HEK293 (cell line): Measurements from ENCODE around the gene IKZF1.

ENCODE experiments used
- TRIM28 ChIP-seq: IDR thresholded peaks from 2 replicates; pipeline ENCODE4 v1.6.1; 2011; ENCODE audit warnings: low read length, control low read depth, borderline replicate concordance
- ZFP41 ChIP-seq: fragments of 450-650 bp; formaldehyde crosslinking; IDR thresholded peaks from 2 replicates; pipeline ENCODE4 v1.5.1; 2016; ENCODE audit warnings: missing biosample characterization, missing genetic modification characterization, borderline replicate concordance
- ZNF16 ChIP-seq: fragments of 450-650 bp; formaldehyde crosslinking; IDR thresholded peaks from 2 replicates; pipeline ENCODE4 v1.5.1; 2016; ENCODE audit warnings: low read depth, missing biosample characterization, missing genetic modification characterization
- ZNF239 ChIP-seq: fragments of 450-650 bp; formaldehyde crosslinking; IDR thresholded peaks from 2 replicates; pipeline ENCODE4 v1.5.1; 2016; ENCODE audit warnings: missing biosample characterization, missing genetic modification characterization
- ZNF785 ChIP-seq: fragments of 450-650 bp; formaldehyde crosslinking; IDR thresholded peaks from 2 replicates; pipeline ENCODE4 v1.5.1; 2016; ENCODE audit warnings: missing biosample characterization, missing genetic modification characterization
- TF ChIP-seq, protein P1 (sequence below): fragments of 450-650 bp; formaldehyde crosslinking; IDR thresholded peaks from 2 replicates; pipeline ENCODE4 v1.5.1; 2016; ENCODE audit warnings: missing biosample characterization, missing genetic modification characterization

DNA sequence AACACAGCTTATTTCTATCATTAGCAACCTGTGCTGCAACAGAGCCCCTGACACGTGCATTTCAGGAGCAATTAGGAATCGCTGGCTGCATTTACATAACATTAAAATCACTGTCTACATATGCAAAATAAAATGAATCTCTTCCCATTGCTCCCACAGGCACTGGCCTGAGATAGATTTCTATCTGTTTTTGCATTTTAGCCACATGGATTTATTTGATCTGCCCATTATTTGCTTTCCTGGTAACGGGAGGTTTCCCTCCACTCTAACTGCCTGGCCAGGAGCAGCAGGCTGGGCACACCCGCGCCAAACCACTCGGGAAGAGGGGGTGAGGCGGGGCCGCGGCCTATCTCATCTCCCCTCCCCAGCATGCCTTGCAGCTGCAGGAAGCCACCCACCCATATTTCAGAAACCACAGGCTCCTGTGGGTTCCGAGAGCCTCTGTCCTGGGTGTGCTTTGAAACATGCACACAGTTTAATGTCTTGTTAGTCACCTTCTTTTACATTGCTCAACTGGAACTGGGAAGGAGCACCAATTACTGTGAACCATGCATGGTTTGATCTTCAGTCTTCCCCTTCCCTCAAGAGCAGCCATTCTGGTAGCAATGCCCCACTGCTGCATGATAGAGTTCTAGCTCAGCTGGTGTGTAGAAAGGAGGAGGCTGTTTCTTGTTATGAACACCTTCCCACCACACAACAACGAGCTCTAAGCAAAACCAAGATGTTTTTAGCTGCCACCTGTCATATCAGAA, 37.7 kb upstream of the IKZF1 start:
- no peak for TF ChIP-seq TRIM28
- TF ChIP-seq ZNF785 = no peak
- TF ChIP-seq, protein P1, sequence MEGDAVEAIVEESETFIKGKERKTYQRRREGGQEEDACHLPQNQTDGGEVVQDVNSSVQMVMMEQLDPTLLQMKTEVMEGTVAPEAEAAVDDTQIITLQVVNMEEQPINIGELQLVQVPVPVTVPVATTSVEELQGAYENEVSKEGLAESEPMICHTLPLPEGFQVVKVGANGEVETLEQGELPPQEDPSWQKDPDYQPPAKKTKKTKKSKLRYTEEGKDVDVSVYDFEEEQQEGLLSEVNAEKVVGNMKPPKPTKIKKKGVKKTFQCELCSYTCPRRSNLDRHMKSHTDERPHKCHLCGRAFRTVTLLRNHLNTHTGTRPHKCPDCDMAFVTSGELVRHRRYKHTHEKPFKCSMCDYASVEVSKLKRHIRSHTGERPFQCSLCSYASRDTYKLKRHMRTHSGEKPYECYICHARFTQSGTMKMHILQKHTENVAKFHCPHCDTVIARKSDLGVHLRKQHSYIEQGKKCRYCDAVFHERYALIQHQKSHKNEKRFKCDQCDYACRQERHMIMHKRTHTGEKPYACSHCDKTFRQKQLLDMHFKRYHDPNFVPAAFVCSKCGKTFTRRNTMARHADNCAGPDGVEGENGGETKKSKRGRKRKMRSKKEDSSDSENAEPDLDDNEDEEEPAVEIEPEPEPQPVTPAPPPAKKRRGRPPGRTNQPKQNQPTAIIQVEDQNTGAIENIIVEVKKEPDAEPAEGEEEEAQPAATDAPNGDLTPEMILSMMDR = no peak
- TF ChIP-seq ZFP41 (tag by site-specific recombination) = no peak
- TF ChIP-seq ZNF239 = no peak
- no peak for TF ChIP-seq ZNF16 (tag by site-specific recombination)
